Brain microvascular endothelial cell (primary cell): ENCODE data around the gene FNDC3B.

ENCODE experiments used
- DNase-seq: peaks from one replicate; pipeline ENCODE4 v3.0.0-alpha.2; 2020
- H3K27ac ChIP-seq: fragments of 250-450 bp; sonication (Bioruptor Pico); 2 replicates; pipeline ENCODE4 v1.5.1; 2020; ENCODE audit warnings: mild to moderate bottlenecking, moderate library complexity
- H3K27me3 ChIP-seq: fragments of 250-450 bp; sonication (Bioruptor Pico); replicated peaks from 2 replicates; pipeline ENCODE4 v1.5.1; 2020; ENCODE audit warnings: mild to moderate bottlenecking
- H3K36me3 ChIP-seq: fragments of 250-450 bp; sonication (Bioruptor Pico); replicated peaks from 2 replicates; pipeline ENCODE4 v1.5.1; 2020; ENCODE audit warnings: mild to moderate bottlenecking
- H3K4me3 ChIP-seq: 2 replicates; pipeline ENCODE4 v1.5.1; 2011; ENCODE audit warnings: low read depth, mild to moderate bottlenecking, control low read depth, low read length, moderate library complexity
- CTCF ChIP-seq: IDR thresholded peaks from 2 replicates; pipeline ENCODE4 v1.5.1; 2011; ENCODE audit warnings: low read depth, mild to moderate bottlenecking, moderate library complexity, low read length, control low read depth, inconsistent platforms; ENCODE audit errors: missing control alignments
- in situ Hi-C: cut with HindIII; loops from 2 replicates; pipeline ENCODE4 v1.10.0; 2017; ENCODE audit warnings: low sequenced_read_pairs, low pct_ligation_motif_present

FNDC3B gene

GRCh38 chr3:172197344-172197743 is 158.0 kb downstream of the FNDC3B start:
- Histone ChIP-seq H3K27ac (no peak overlapping the region), H3K36me3 (no peaks in the 10 kb centered on the region), H3K27me3 (no peaks in the 10 kb centered on the region), H3K4me3 (no peak overlapping the region)
- TF ChIP-seq CTCF: no peak
- in situ Hi-C loops: no loop called here
- DNase-seq: no peak

- no peak for DNase-seq
- Histone ChIP-seq H3K36me3 (no peaks in the 10 kb centered on the region), H3K27ac (no peak overlapping the region), H3K27me3 (no peaks in the 10 kb centered on the region), H3K4me3 (no peak overlapping the region)
- no peak for TF ChIP-seq CTCF
- in situ Hi-C loops: no loop called here
Measured at GRCh38 chr3:172198428-172198827, 159.1 kb downstream of the FNDC3B start.

- no peak overlapping the region for H3K4me3 ChIP-seq
- no peaks in the 10 kb centered on the region for H3K36me3 ChIP-seq
- TF ChIP-seq CTCF: no peak
- H3K27me3 ChIP-seq: no peaks in the 10 kb centered on the region
- in situ Hi-C loops: no loop called here
- H3K27ac ChIP-seq: peak overlapping the region; percentile 94
- DNase-seq: no peak
Measured at GRCh38 chr3:172199850-172200369, 160.5 kb downstream of the FNDC3B start.

- TF ChIP-seq CTCF: no peak
- H3K27me3 ChIP-seq: no peaks in the 10 kb centered on the region
- peak; percentile 93 for DNase-seq
- H3K36me3 ChIP-seq: peaks cover 2% of the 10 kb centered on the region
- peak overlapping the region; percentile 94 for H3K27ac ChIP-seq
- no peak overlapping the region for H3K4me3 ChIP-seq
- in situ Hi-C loops: no loop called here
Measured at GRCh38 chr3:172201136-172201869, 161.9 kb downstream of the FNDC3B start.

- no peaks in the 10 kb centered on the region for H3K27me3 ChIP-seq
- DNase-seq: peak; percentile 81
- no peak overlapping the region for H3K4me3 ChIP-seq
- peak; percentile 20 for TF ChIP-seq CTCF
- peak overlapping the region; percentile 94 for H3K27ac ChIP-seq
- peaks cover 2% of the 10 kb centered on the region for H3K36me3 ChIP-seq
- in situ Hi-C loops: no loop called here
Measured at GRCh38 chr3:172201870-172202236, 162.5 kb downstream of the FNDC3B start.

- H3K27me3 ChIP-seq: no peaks in the 10 kb centered on the region
- peaks cover 2% of the 10 kb centered on the region for H3K36me3 ChIP-seq
- no peak overlapping the region for H3K4me3 ChIP-seq
- in situ Hi-C loops: no loop called here
- DNase-seq: no peak
- peak overlapping the region; percentile 94 for H3K27ac ChIP-seq
- TF ChIP-seq CTCF: peak; percentile 27
Measured at GRCh38 chr3:172202797-172203196, 163.4 kb downstream of the FNDC3B start.
